ENCODE measurements around the gene CREB5.

CREB5 gene

GRCh38 chr7:28479507-28479947 lies 67.2 kb downstream of the CREB5 start:
- DNase-seq (ENCODE audit: low read depth in 2 of 2), result no peak

GRCh38 chr7:28480595-28480994 lies 68.3 kb downstream of the CREB5 start:
- DNase-seq (ENCODE audit: low read depth in 2 of 2), result no peak

DNA sequence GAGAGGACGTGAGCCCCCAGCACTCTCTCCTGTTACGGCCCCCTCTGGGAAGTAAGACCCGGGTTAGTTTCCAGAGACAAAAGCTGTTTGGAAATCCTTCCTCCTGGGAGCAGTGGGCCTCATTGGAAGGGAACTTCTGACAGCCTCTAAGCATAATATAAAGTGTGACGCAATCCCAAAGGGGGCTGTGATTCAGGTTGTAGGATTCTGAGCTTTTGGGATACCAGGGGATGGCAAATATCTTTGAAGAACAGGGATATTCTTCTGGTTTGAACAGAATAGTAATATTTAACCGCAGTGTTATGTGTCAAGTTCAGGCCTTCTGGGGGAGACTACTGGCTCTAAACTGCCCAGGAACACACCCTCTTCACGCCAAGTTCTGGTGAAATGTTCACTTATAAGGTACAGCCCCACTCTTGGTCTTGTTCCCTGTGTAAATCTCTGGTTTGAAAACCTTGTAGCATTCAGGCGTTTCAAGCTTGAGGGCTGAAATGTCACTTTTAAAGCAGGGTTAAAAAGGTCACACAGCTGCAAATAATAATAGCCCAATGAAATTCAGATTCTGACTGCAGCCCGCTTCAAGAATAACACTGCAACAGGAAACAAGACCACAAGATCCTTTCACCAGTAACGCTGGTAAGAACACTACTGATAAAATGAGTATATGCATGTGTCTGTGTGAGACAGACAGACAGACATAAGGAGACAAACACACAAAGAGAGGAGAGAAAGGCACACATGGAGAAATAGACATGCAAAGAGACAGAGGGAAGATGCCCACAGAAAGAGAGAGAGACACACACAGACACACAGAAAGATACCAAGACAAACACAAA lies 69.0 kb downstream of the CREB5 start:
- DNase-seq (ENCODE audit: low read depth in 2 of 2), result no peak

- no peak for DNase-seq (ENCODE audit: low read depth in 2 of 2)
Measured at GRCh38 chr7:28483112-28483511, 70.8 kb downstream of the CREB5 start.

DNA sequence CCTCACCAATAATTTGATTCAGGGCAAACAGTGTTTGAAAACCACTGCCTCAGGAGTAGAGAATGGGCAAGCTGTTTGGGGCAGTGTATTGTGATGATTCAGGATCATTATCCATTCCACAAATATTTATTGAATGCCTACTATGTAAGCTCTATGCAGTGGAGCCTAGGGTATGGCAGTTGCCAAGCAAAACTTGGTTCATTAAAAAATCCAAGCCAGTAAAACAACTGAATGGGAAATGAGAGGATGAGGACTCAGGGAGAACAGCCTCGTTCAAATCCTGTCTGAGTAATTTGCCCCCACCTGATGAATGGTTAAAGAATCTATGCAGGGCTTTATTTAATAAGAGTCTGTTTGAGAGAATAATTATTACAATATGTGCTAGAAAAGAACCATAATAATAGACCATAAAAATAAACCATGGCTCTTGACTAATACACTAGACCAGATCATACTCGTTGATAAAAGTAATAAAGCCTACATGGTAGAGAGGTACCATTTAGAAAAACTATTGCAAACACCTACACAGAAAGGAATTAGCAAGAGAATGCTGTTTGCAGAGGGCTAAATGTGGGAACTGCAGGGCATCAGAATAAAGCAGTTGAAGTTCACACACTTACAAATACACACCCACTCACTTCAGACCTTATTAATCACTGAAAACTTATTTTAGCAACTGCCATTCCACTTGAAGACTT lies 71.7 kb downstream of the CREB5 start:
- DNase-seq (ENCODE audit: low read depth in 2 of 2), result no peak

DNA sequence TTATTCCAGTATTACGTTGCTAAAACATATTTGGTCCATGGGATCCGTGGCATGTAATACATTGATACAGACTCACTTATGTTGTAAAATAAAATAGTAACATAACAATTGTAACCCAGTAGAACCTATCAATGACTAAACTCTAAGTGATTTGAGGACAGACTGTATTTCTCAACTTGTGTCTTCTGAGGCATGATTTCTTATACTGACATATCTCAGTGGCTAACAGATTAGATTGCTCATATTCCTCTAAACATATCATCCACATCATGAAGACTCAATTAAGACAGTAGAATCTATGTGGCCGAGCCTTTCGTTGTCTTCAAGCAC lies 72.3 kb downstream of the CREB5 start:
- no peak for DNase-seq (ENCODE audit: low read depth in 2 of 2)

GRCh38 chr7:28487487-28487886 lies 75.2 kb downstream of the CREB5 start:
- DNase-seq (ENCODE audit: low read depth in 2 of 2), result no peak

DNA sequence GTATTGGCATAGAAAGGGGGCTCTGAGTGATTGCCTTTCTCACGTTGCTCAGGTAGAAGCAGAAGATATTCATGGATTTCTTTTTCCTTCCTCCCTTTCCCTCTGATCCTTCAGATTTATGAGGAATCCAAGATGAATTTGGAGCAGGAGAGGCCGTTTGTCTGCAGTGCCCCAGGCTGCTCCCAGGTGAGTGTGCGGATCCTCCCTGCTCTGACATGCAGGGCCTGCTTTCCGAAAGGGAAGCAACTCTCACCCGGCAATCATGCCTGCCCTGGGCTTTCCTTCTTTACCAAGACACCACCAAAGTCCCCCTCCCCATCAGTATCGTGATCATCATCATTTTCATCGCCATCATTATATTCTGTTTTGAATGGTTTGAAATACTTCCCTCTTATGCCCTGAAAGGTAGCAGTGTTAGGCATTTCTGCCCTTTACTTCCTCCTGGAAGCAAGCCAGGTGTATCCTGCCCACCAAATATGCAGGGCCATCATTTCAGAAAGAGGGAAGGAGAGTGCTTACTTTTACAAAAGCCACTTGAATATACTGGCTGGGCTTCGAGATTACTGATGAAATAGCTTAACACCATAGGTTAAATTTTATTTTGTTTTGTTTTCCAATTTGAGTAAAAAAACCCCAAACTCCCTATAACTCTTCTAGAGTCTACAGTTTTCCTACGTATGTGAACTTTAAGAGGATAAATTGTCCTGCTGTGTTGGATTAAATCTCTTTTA lies 75.9 kb downstream of the CREB5 start:
- DNase-seq (ENCODE audit: low read depth in 2 of 2), result no peak

GRCh38 chr7:28490831-28491230 lies 78.5 kb downstream of the CREB5 start:
- no peak for DNase-seq (ENCODE audit: low read depth in 2 of 2)

DNA sequence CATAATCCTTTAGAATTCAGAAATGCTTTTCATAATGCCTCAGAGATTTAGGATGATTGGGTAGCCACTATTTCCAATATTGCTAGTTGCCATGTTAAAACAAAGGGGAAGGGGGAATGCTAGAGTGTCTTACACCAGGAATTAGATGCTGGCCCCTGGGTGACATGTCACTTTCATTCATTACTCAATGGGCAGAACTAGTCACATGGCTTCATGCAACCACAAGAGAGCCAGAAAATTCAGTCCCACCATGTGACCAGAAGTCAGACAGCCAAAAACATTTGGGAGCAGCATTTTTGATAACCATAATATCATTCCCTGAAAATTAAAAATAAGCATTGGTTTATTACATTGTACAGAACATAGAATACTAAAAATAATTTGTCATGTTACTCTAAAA lies 81.2 kb downstream of the CREB5 start:
- DNase-seq (ENCODE audit: low read depth in 2 of 2), result no peak

GRCh38 chr7:28497009-28497408 lies 84.7 kb downstream of the CREB5 start:
- no peak for DNase-seq (ENCODE audit: low read depth in 2 of 2)

DNA sequence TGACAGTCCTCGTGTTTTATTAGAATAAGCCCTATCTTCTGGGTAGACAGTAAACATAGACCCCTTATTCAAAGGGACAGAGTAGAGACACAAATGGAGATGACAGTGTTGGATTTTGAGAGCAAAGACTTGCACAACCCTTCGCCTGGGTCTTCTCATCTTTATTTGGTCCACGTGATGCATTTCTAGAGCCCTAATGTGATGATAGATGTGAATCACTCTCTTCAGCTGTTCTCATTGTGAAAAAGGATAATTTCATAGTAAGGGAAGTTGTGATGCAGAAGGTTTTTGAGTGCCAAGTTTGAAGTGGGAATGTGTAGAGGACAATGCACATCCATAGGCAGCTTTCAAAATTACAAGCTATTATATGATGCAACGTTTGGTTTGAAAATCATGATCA lies 86.3 kb downstream of the CREB5 start:
- DNase-seq (ENCODE audit: low read depth in 2 of 2), result no peak

DNA sequence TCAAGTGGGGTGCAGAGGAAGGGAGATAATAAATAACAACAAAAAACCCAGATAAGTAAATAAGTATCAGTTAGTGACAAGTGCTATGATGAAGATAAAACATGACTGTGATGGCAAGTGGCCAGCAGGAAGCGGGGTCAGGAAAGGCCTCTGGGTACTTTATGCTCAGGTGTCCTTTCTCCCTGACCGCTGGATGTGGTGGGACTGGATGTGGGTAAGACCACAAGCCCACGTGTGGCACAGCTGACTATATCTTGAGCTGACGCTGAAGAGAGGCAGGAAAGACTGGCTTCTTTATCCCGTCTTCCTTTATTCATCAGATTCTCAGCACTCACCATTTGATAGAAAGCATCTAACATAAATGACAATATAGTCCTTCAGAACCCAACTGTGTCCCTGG lies 87.8 kb downstream of the CREB5 start:
- DNase-seq (ENCODE audit: low read depth in 2 of 2), result no peak

- DNase-seq (ENCODE audit: low read depth in 2 of 2), result no peak
Measured at GRCh38 chr7:28502408-28502807, 90.1 kb downstream of the CREB5 start.

GRCh38 chr7:28503396-28503795 lies 91.1 kb downstream of the CREB5 start:
- no peak for DNase-seq (ENCODE audit: low read depth in 2 of 2)

DNA sequence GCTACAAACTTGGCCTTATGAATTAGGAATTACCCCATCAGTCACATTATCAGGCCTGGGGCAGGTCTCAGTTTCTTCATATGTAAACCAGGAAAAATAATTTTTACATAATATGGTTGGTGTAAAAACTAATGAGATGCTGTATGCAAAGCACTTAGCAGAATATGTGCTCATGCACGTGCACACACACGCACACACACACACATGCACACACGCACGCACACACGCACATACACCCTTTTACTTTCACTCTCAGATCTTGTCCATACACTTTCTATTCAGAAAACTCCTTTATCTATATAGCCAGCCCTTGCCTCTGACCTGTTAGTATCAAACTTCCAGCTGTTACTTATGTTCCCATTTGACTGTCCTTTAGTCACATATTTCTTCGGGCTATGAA lies 92.7 kb downstream of the CREB5 start:
- DNase-seq (ENCODE audit: low read depth in 2 of 2), result no peak

DNA sequence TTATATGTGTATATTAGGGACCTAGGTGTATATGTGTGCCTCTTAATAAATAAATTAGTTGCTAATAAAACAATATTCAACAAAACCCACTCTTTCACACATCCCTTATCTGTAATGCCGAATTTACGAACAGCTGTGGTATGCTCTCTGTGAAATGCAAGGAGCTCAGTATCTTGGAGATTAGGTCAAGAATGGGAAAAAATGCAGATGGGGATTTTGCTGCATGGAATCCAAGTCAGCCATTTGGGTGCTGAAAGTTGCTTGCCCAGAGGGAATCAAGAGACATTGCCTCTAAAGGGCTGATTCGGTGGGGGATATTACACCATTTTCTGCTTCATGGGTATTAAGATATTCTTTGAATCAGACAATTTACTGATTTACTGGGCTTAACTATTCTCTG lies 93.5 kb downstream of the CREB5 start:
- DNase-seq (ENCODE audit: low read depth in 2 of 2), result no peak

- no peak for DNase-seq (ENCODE audit: low read depth in 2 of 2)
Measured at GRCh38 chr7:28507525-28508282, 95.4 kb downstream of the CREB5 start.

GRCh38 chr7:28509251-28510025 lies 97.1 kb downstream of the CREB5 start:
- DNase-seq (ENCODE audit: low read depth in 2 of 2), result no peak

DNA sequence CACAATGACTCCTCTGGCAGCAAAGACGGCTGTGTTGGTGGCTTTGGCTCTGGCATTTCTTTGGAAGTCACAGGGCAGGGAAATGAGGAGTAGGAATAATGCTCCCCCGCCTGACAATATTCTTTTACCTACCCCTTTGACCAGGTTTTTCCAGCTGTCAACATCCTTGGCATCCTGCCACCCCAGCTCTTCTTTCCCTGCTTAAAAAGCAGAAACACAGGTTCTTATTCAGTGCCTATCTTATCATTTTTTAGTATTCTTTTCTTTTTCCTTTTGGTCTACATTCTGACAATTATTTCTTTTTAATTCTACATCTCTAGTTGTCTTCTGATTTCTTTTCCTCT lies 97.7 kb downstream of the CREB5 start:
- DNase-seq (ENCODE audit: low read depth in 2 of 2), result no peak

DNA sequence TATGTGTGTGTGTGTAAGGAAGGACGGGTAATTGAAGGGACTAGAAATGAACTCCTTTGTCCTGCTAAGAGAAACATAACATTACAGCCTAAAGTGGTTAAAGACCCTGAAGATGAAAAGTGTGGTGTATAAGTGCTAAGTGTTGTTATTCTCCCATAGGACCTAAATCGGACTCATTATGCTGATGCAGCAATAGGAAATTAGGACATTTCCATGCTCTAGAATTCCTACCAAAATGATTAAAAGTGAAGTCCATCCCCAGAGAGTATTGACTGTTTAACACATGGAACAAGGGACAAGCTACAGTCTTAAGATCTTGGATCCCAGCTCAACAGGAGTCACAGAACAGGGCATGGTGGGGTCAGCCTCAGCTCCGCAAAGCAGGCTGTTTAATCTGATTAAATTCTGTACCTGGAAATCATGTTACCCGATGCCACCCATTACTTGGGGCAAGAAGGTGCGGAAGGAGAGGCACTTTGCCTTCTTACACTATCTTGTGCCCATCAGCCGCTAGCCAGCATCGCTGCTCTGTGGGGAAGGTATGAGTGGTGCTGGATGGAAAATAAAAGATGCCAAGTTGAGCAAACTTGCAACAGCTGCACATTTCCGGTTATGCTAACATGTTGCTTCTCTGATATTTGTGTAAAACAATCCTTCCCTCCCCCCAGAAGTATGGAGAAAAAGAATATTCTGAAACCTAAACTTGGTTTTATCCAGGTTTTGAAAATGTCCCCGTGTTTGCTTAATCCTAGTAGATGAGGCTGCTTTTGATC lies 100.5 kb downstream of the CREB5 start:
- no peak for DNase-seq (ENCODE audit: low read depth in 2 of 2)

Measured in stimulated activated CD4-positive, alpha-beta T cell treated with anti-CD3 and anti-CD28 coated beads, Interleukin-4, amount 100 ng/mL, for 48 hours (primary cell).